Measurements from ENCODE around the gene ADAP1. TPM values are rescaled to one million over a fixed set of nuclear protein-coding genes. Genes with fewer than 3 reads are reported as not detected.

ADAP1 gene
- total RNA-seq, 2 donors from 2014 or later = 24.5 to 24.6 TPM

- Histone ChIP-seq H3K9me3 (no peaks in the 10 kb centered on the region), H3K4me3 (no peak overlapping the region), H3K27ac (no peak overlapping the region), H3K4me1 (ENCODE audit: control insufficient read depth in 1 of 2, low read depth in 2 of 2) (no peaks in the 10 kb centered on the region), H3K36me3 (peaks cover 8% of the 10 kb centered on the region), H3K27me3 (replicated peaks; ENCODE audit: insufficient read depth) (no peaks in the 10 kb centered on the region)
- DNase-seq (ENCODE audit: low spot score) (no peak), ATAC-seq (ENCODE audit: insufficient number of reproducible peaks, low FRiP score, low read depth) (no peak)
- TF ChIP-seq CTCF (IDR thresholded peaks at IDR 0.05) = no peak
Observed at GRCh38 chr7:999149-999879, 44.8 kb upstream of the ADAP1 start.

GRCh38 chr7:997404-998395 is 43.2 kb upstream of the ADAP1 start:
- H3K27me3 ChIP-seq (replicated peaks; ENCODE audit: insufficient read depth) = no peaks in the 10 kb centered on the region
- no peak for TF ChIP-seq CTCF (IDR thresholded peaks at IDR 0.05)
- DNase-seq (ENCODE audit: low spot score) (no peak), ATAC-seq (ENCODE audit: insufficient number of reproducible peaks, low FRiP score, low read depth) (no peak)
- peaks cover 8% of the 10 kb centered on the region for H3K36me3 ChIP-seq
- no peak overlapping the region for H3K27ac ChIP-seq
- no peaks in the 10 kb centered on the region for H3K4me1 ChIP-seq (ENCODE audit: control insufficient read depth in 1 of 2, low read depth in 2 of 2)
- H3K9me3 ChIP-seq = no peaks in the 10 kb centered on the region
- H3K4me3 ChIP-seq = no peak overlapping the region

- DNase-seq (ENCODE audit: low spot score) (no peak), ATAC-seq (ENCODE audit: insufficient number of reproducible peaks, low FRiP score, low read depth) (no peak)
- peaks cover 8% of the 10 kb centered on the region for H3K36me3 ChIP-seq
- H3K4me3 ChIP-seq = no peak overlapping the region
- no peaks in the 10 kb centered on the region for H3K9me3 ChIP-seq
- H3K4me1 ChIP-seq (ENCODE audit: control insufficient read depth in 1 of 2, low read depth in 2 of 2) = no peaks in the 10 kb centered on the region
- H3K27ac ChIP-seq = no peak overlapping the region
- H3K27me3 ChIP-seq (replicated peaks; ENCODE audit: insufficient read depth) = no peaks in the 10 kb centered on the region
- TF ChIP-seq CTCF (IDR thresholded peaks at IDR 0.05) = no peak
Observed at GRCh38 chr7:996079-996872, 41.8 kb upstream of the ADAP1 start.

- no peak for DNase-seq (ENCODE audit: low spot score)
- Histone ChIP-seq H3K9me3 (no peaks in the 10 kb centered on the region), H3K4me3 (no peak overlapping the region), H3K27ac (no peak overlapping the region), H3K4me1 (ENCODE audit: control insufficient read depth in 1 of 2, low read depth in 2 of 2) (no peaks in the 10 kb centered on the region), H3K27me3 (replicated peaks; ENCODE audit: insufficient read depth) (no peaks in the 10 kb centered on the region), H3K36me3 (peaks cover 8% of the 10 kb centered on the region)
- TF ChIP-seq CTCF (IDR thresholded peaks at IDR 0.05) = no peak
- no peak for ATAC-seq (ENCODE audit: insufficient number of reproducible peaks, low FRiP score, low read depth)
Observed at GRCh38 chr7:995571-995970, 41.1 kb upstream of the ADAP1 start.

All from thoracic aorta (tissue), 2 donors.